ENCODE measurements around the gene SELE.

- no peak for TF ChIP-seq EZH2phosphoT487 (IDR thresholded peaks at IDR 0.05; ENCODE audit: insufficient read depth, low read depth)
- TF ChIP-seq EZH2 (IDR thresholded peaks at IDR 0.05; ENCODE audit: insufficient read depth, poor library complexity, severe bottlenecking), result no peak
These were observed 12.7 kb upstream of the SELE start for GRCh38 chr1:169746550-169746949.
